NCI-H128 (cell line): ENCODE measurements around the gene OR13F1.
"Not testable (repeated sequence)": the region's sequence is repeated elsewhere in the genome, so short reads cannot be mapped to it uniquely, and the experiment has no call there.

ENCODE experiments used
- DNase-seq: peaks from one replicate; lab custom pipeline; 2025; ENCODE audit not compliant: unreplicated experiment; lab: John Stamatoyannopoulos, UW

Gene OR13F1, protein sequence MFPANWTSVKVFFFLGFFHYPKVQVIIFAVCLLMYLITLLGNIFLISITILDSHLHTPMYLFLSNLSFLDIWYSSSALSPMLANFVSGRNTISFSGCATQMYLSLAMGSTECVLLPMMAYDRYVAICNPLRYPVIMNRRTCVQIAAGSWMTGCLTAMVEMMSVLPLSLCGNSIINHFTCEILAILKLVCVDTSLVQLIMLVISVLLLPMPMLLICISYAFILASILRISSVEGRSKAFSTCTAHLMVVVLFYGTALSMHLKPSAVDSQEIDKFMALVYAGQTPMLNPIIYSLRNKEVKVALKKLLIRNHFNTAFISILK

DNA sequence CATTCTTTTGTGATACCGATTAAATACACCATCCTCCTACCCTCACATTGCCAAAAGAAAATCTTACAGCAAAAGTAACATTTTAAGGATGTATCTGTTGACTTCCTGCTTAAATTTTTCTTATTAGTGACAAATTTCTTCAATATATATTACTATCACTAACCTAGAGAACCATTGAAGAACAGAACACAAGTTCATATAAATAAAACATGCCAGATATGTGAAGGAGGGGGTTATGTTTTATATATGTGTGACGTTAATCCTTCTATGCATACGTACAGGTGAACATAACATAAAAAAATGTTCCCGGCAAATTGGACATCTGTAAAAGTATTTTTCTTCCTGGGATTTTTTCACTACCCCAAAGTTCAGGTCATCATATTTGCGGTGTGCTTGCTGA, at the start of gene OR13F1:
TSS of gene OR13F1 (plus strand) at position 301 of the 400 bp plus-strand sequence. CDS start at position 301, 0 bp downstream.
- no peak for DNase-seq

DNA sequence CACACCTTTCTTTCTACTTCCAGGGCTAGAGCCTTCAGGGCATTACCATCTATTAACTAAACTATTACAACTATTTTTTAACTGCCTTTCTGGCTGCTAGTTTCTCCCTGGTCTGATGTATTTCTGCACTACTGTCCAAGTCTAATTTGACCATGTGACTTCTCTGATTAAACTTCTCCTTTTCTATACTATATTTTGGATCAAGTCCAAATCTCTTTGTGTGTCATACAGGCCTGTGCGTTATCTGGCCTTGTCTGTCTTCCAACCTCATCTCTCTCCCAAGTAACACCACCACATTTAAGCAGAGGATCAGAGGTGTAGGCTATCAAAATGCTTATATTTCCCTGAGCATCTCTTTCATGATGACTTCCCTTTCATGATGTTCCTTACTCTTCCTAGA, 47.2 kb upstream of the OR13F1 start:
- DNase-seq, result no peak

DNA sequence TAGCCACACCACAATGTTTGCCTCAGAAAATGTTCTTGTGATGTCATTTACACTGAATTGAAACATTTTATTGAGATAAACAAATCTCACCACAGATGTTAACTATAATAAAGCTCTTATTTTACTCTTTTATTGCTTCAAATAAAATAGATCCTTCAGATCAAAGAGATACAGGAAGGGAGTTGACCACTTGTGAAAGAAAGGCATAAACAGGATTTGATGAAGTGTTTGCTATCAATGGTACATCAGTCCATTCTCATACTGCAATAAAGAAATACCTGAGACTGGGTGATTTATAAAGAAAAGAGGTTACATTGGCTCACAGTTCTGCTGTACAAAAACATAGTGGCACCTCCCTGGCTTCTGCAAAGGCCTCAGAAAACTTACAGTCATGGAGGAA, 40.2 kb upstream of the OR13F1 start:
- no peak for DNase-seq

DNA sequence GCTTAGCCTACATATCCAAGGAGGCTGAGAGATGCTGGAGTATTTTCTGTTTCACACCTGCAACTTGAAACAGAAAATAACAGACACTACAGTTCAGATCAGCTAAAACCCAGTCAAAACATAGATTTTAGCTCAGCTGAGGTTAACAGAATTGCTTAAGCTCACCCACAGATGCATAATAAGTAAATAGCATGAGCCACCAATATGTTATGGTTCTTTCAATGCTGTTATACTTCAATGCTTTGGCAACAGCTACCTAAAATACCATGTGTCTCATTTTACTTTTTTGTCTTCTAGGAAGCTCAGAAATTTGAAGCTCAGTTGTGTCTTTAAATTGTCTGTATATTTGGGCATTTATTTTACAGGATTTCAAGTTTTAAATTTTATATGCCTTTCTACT, 35.8 kb upstream of the OR13F1 start:
- no peak for DNase-seq

DNA sequence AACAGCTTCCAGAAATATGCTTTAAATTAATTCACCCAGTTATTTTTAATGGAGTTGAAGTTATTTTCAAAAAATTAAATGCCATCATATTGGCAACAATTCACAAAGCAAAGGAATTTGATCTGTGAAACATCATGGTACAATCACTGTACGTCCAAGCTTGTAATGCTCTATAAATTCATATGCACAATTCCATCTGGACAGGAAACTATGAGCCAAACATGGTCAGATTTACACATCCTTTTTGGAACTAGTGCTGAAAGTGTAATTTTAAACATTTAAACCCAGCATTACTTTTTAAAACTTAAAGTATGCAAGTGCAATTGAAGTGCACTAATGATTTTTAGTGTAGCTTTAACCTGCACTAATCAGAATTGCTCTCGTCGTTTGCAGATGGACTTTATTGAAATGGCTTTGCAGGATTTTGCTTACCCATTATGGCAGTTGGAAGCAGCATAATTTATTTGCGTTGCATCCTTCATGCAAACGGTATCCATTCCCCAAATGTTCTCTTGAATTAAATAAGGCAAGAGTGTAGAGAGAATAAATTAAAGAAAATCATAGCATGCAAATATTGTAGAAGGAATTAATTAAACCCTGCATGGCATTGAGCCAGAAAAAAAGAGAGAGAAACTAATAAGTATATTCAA, 21.0 kb upstream of the OR13F1 start:
- no peak for DNase-seq

DNA sequence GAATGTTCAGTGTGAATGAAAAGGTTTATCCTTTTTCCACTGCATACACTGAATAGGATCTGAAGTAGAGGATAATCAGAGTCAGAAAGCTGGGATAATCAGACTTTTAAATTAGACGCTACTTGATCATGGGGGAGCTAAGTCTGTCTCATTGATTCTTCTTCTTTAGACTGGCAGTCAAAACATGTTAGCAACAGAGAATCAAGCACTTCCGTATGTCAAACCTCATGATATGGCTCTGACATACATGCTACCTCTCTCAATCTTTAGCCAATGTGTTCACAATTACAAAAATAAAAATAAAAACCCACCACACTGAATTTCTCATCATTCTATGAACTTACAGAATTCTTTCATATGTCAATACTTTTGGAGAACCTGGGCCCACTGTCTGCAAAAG, 19.0 kb upstream of the OR13F1 start:
- no peak for DNase-seq

DNA sequence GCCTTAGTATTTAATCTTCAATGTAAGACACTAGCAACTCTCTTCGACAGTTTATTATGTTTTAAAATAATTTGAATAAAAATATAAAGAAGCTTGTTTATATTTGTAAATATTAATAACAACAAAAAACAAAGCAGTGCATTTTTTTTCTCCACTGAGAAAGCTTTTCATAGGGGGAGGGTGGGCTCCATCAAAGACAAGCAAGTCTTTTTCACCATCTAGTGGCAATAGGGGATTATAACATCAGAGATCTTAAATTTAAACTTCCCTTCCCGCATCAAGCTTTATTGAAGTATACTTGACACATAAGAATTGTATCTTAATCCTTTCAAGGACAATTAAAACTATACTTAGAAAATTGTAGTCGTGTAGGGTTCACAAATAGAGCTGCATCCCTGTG, 9.3 kb upstream of the OR13F1 start:
- no peak for DNase-seq

DNA sequence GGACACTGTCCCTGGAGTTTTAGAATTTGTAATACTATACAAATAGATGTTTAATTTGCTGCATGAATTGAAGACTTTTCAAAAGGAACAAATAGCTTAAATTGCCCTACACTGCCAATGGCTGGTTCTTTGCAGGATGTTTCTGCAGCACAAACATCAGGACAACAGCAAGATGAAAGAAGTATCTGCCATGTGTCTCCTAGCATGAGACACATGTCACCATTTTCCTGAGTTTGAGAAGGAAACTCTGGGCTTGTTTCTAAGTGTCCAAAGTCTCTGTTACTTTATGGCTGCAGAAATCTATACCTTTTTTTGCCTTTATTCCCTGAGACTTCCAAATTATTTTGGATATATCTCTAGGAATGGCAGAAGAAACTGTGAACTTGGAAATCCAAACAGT, 623 bp upstream of the OR13F1 start:
- DNase-seq, result no peak

DNA sequence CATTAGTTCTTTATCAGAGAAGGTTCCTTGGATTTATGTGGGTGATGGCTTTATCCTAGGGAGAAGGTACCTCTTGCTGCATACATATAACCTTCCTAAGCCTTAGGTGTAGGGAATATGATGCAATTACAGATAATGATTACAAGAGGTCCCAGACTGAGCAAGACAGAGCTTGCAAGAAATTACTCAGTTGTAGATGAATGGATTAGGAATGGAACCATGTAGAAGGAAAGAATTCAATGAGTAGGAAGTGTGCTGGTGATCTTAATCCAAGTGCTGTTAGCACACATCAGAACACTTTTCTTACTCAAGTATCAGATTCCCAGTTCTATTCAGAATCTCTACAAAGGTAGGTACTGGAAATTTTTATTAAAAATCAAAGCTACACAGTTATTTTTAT, 2.5 kb downstream of the OR13F1 start:
- no peak for DNase-seq

DNA sequence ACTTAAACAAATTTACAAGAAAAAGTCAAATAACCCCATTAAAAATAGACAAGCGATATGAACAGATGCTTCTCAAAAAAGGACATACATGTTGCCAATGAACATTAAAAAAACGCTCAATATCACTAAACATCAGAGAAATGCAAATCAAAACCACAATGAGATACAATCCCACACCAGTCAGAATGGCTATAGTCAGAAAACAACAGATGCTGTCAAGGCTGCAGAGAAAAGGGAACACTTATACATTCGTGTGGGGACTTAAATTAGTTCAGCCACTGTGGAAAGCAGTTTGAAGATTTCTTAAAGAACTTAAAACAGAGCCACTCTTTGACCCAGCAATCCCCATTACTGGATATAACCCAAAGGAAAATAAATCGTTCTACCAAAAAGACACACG, 10.8 kb downstream of the OR13F1 start:
- no peak for DNase-seq

DNA sequence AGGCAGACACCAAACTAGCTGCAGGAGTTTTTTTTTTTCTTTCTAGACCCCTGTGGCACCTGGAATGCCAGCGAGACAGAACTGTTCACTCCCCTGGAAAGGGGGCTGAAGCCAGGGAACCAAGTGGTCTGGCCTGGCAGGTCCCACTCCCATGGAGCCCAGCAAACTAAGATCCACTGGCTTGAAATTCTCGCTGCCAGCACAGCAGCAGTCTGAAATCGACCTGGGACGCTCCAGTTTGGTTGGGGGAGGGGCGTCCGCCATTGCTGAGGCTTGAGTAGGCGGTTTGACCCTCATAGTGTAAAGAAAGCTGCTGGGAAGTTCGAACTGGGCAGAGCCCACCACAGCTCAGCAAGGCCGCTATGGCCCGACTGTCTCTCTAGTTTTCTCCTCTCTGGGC, 16.2 kb downstream of the OR13F1 start:
- not testable (repeated sequence) for DNase-seq

DNA sequence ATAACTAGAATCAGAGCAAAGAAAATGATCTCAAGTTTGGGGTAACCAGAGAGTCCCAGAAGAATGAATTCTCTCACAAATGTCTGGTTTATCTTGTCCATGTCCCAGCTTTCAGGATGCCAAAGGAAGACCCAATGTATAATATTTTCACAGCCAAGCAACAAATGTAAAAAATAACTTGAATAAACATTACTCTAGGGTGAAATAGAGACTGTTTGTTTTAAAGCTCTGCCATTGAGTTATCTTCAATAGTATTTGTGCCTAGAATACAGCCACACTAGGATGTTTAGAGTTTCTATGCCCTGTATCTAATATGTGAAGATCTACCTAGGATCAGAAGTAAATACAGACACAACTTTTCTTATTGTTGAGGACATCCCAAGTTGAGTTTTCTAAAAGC, 23.0 kb downstream of the OR13F1 start, which contains the start of gene OR13C4:
TSS of gene OR13C4 (minus strand) at position 101 of the 400 bp plus-strand sequence. CDS start at position 101, 0 bp downstream.
- DNase-seq, result no peak

DNA sequence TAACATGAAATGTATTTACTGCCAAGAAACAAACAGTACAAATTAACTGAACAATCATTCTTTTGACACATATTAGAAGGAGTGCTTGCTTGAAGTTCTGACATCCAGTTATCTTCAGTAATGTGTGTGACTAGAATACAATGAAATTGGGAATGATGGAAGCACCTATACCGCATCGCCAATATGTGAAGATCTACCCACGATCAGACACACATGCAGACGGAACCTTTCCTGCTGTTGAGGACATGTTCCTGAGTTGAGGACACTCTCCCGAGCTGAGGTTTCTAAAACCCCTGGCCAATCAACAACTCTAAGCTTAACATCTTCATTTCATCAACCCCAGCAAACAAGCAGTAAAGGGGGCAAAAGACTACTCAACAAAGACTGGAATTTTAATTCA, 32.7 kb downstream of the OR13F1 start, which contains the start of gene OR13C3:
TSS of gene OR13C3 (minus strand) at position 101 of the 400 bp plus-strand sequence. CDS start 133 bp downstream, outside the sequence.
- no peak for DNase-seq

DNA sequence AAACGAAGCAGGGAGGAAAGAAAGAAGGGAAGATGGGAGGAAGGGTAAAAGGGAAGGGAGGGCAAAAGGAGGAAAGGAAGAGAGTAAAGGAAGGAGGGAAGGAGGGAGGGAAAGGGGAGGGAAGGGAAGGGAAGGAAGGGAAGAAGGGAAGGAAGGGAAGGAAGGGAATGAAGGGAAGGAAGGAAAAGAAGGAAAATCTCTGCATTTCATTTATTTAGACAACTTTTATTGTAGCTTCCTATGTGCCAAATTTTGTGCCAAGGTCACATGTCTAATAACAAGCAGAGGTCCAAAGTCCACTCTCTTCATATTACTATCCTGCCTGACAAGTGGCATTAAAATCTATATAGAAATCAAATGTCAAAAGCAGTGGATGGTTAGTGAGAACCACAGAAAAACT, 35.2 kb downstream of the OR13F1 start:
- DNase-seq, result no peak

DNA sequence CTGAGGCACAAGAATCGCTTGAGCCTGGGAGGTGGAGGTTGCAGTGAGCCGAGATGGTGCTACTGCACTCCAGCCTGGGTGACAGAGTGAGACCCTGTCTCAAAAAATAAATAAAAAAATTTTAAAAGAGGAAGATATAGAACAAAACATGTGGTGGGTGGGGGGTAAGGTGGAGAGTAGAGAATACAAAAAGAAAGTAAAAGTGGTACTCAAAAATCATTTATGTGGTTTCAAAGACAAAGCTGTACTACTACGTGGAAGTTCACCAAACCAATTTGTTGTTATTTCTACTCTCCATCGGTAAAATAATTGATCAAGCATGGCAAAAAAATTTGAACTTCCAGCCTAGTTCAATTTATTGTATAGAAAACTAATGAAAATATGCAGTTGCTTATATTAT, 40.6 kb downstream of the OR13F1 start:
- no peak for DNase-seq

DNA sequence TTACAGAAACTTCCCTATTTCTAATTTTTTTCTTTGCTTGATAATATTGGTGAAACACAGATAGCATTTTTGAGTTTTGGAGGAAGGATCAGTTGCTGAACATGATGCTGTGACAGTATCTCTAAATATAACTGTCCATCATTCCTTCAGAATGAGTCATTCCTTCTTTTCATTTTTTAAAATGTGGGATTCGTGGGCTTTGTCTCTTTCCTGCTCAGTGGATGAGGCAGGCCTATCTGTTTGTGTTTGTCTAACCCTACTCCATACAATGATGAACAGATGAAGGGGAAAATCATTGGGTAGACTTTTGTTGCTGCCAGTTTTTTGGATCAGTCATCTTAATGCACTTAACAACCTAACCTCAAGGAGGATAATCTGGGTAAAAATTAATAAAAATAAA, 49.2 kb downstream of the OR13F1 start:
- no peak for DNase-seq
